GM20431 (cell line): ENCODE measurements around the gene SEPHS2.
"Not testable (repeated sequence)": the region's sequence is repeated elsewhere in the genome, so short reads cannot be mapped to it uniquely, and the experiment has no call there.

Source experiments
- in situ Hi-C: fragments of 300-500 bp; cut with MseI, MboI; formaldehyde crosslinking; loops from one replicate; pipeline ENCODE4 v1.15.0; 2020; ENCODE audit warnings: low sequenced_read_pairs; ENCODE audit not compliant: unreplicated experiment

The SEPHS2 gene

DNA sequence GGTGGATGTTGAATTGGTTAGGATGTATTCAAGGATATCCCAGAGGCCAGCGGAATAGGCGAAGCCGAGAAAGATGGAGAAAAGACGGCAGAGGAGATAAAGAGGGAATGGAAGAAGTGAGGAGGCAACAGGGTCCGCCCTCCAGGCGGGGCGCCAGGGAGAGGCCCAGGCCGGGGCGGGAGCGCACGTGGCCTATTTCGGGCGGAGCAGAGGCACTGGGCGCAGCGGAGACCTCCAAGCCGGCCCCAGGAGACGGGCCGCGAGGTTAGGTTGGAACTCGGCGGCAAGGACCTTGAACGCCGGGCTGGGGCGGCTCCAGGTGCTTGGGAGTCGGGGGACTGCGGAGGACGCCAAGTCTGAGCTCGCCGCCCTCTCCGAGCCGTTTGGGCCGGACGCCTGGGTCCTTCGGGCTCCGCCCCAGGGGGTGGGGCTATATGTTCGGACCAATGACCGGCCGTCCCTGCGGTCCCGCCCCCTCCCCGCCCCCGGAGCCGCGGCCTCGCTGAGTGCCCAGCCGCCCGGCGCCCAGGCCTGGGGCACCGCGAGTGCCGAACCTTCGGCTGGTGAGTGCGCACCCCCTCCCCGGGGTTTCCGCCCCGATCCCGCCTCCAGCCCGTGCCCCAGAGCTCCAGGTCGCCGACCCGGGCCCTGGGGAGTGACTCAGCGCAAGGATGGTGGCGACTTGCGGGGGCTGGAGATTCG, 38.4 kb downstream of the SEPHS2 start, which contains the start of gene ZNF771:
Gene ZNF771 (plus strand): TSS at position 505 of the 702 bp plus-strand sequence. CDS start 448 bp downstream, outside the sequence.
- in situ Hi-C loops: no loop called here

DNA sequence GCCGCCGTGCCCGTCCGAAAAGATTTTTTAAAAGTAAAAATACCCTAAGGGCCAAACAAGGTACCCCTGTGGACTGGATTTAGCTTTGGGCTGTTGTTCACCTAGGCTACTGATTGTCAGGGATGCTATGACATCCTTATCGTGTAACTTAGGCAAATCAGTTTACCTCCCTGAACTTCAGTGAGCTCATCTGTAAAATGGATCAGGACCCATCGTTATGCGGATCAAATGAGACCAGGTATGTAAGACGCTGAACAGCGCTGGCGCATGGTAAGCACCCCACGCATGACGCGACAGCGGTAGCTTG, 38.9 kb downstream of the SEPHS2 start:
- in situ Hi-C loops: no loop called here

DNA sequence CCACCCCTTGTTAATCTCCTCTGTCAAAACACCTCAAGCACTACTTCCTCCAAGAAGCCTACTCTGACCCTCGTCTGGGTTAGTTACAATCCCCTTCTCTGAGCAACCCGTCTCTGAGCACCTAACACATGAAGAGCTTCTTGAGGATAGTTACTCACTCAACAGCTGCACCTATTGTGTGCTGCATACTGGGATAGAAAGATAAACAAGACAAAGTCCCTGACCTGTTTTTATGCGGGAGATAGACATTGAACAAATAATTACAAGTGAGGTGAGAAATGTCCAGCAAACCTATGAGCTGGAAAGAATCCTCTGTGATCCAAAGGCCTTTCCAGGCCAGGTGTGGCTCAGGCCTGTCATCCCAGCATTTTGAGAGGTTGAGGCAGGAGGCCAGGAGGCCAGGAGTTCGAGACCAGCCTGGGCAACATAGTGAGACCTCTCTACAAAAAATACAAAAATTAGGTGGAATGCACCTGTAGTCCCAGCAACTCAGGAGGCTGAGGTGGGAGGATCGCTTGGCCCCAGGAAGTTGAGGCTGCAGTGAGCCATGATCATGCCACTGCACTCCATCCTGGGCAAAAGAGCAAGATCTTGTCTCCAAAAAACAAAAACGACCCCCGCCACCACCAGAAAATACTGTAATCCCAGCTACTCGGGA, 43.8 kb downstream of the SEPHS2 start:
- in situ Hi-C loops: no loop called here

DNA sequence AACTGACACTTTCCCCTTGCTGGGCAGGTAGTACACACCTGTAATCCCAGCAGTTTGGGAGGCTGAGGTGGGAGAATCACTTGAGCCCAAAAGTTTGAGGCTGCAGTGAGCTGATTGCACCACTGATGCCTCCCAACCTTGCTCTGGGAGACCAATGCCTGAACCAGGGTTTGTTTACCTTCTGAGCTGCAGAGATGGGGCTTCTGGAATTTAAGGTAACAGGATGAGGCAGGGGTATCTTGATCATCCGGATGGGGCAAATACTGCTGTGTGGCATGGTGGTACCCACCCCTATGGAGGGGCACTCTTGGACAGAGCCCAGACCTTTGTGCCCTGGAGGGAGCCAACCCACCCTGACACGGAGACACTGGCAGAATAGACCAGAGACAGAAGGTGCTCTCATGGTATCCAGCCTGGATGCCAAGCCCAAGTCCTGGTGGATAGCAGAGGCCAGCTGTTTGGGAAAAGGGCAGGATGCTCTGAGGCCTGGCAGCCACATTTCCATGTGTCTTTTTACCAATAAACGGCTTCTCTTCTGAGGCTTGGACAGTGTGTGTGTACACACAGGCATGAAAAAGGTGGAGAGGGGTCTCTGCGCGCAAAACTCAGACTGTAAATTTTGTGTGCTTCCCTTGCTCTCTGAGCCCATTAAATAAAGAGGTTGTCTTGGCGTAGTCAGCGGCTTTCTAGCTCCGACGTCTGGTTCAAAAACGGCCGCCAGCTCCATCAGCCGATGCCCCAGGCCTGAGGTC, 46.1 kb downstream of the SEPHS2 start:
- in situ Hi-C loops: no loop called here

DNA sequence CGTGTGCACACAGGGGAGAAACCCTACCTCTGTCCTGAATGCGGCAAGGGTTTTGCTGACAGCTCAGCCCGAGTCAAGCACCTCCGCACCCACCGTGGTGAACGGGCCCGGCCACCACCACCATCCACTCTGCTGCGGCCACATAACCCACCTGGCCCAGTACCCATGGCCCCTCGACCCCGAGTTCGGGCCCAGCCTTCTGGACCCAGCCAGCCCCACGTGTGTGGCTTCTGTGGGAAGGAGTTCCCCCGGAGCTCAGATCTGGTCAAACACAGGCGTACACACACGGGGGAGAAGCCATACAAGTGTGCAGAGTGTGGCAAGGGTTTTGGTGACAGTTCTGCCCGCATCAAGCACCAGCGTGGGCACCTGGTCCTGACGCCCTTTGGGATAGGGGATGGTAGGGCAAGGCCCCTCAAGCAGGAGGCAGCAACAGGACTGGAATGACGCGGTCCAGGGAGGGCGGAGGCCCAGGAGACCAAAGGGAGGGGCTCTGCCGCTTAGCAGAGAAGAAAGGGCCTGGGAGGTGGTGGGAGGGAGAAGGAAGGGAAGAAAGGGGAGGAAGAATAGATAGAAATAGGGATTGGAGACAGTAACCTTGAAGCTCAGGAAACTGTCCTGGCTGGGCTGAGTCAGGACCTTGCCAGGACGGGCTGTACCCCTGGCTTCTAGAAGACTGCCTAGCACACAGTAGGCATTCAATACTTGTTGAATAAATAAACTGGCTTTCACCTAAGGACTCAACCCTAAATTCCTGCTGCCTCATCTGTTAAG, 46.8 kb downstream of the SEPHS2 start:
- in situ Hi-C loops: no loop called here

DNA sequence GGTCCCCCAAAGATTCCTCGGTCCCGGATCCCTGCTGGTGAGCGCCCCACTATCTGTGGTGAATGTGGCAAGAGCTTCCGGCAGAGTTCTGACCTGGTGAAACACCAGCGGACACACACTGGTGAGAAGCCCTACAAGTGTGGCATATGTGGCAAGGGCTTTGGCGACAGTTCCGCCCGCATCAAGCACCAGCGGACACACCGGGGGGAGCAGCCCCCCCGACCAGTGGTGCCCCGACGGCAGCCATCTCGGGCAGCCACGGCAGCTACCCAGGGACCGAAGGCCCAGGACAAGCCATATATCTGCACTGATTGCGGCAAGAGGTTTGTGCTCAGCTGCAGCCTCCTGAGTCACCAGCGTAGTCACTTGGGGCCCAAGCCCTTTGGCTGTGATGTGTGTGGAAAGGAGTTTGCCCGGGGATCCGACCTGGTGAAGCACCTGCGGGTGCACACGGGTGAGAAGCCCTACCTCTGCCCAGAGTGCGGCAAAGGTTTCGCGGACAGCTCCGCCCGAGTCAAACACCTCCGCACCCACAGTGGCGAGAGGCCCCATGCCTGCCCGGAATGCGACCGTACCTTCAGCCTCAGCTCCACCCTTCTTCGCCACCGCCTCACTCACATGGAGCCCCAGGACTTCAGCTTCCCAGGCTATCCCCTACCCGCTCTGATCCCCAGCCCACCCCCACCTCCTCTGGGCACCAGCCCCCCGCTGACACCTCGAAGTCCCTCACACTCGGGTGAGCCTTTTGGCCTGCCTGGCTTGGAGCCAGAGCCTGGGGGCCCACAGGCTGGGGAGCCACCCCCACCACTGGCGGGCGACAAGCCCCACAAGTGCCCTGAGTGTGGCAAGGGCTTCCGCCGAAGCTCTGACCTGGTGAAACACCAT, 47.7 kb downstream of the SEPHS2 start:
- in situ Hi-C loops: no loop called here

DNA sequence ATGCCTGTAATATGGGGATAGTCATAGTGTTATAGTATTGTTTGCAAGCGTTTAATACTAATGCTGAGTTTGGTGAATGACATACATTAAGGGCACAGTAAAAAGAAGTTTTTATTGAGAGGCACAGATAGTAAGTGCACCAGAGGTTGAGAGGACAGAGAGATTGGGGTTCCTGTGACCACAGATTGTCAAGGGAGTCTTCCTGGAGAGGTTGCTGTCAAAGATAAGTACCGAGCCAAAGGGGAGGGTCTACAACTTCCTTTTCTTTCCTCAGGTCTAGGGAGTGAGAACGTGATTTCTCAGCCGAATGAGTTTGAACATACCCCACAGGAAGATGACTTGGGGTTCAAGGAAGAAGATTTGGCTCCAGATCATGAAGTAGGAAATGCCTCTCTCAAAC, 48.6 kb downstream of the SEPHS2 start:
- in situ Hi-C loops: no loop called here

DNA sequence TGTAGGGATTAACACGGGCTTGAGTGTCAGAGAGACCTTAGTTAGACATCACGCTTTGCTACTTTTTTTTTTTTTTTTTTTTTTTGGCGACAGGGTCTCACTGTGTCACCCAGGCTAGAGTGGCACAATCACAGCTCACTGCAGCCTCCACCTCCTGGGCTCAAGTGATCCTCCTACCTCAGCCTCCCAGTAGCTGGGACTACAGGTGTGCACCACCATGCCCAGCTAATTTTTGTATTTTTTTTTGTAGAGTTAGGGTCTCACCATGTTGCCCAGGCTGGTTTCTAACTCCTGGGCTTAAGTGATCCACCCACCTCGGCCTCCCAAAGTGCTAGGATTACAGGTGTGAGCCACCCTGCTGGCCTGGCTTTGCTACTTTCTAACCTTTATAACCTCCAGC, 49.0 kb downstream of the SEPHS2 start:
- in situ Hi-C loops: not testable (repeated sequence)

DNA sequence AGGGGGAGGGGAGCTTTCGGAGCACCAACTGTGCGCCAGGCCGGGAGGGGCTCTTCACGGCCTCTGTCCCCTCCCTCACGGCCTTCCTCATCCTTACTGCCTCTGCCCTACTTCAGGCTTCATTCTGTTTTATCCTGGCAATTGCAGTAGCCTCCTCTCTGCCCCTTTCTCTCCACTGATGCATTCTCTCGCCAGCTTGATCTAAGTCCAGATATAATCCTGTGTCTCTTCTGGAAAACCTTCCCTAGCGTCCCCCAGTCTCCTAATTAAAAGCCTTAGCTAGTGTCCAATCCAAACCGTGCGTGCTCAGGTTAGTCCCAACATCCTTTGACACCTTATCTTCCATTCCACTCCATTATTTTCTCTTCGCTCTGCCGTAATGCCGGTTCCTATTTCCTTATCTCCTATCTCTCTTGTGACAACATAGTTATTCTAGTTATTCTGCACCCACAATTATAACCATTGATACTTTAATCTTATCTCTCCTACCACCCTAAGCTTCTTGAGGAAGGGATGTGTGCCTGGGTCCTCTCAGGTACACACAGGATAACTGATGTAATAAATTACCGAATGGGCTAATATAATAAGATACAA, 49.6 kb downstream of the SEPHS2 start:
- in situ Hi-C loops: no loop called here

DNA sequence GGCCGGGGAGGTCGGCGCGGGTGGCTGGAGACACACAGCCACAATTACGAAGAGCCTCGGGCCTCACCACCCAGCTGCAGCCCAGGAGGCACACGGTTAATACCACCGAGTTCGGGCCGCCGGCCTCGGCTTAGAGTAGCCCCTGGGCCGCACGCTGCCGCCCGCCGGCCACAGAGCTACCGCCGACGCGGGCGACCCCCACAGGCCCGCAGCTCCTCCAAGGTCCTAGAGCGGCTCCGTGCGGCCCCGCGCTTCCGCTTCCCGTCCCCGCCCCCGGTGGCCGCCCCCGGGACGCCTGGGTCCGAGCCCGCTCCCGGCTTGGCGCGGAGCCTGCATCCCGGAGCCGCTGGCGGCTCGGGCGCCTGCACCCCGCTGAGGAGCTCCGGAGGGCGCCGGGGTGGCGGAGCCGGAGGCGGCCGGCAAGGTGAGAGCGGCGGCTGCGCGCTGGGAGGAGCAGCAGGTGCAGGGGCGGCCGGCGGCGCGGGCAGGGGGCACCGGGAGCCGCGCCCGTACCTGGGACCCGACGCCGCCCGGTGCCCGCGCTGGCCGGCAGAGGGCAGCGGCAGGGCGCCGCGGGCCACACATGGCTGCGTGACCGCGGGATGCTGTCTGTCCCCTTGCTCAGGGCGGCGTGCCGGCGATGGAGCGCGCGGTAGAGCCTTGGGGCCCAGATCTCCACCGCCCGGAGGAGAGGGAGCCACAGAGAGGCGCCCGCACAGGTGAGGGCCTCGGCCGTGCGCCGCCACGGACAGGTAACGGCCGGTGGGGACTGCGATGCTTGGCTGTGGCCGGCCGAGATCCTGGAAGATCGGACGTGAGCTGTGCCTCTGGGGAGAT, 50.3 kb downstream of the SEPHS2 start, which contains the start of gene ZNF48:
Gene ZNF48 (plus strand): TSS at position 266 of the 837 bp plus-strand sequence. CDS start 375 bp downstream, at position 641.
- in situ Hi-C loops: no loop called here

DNA sequence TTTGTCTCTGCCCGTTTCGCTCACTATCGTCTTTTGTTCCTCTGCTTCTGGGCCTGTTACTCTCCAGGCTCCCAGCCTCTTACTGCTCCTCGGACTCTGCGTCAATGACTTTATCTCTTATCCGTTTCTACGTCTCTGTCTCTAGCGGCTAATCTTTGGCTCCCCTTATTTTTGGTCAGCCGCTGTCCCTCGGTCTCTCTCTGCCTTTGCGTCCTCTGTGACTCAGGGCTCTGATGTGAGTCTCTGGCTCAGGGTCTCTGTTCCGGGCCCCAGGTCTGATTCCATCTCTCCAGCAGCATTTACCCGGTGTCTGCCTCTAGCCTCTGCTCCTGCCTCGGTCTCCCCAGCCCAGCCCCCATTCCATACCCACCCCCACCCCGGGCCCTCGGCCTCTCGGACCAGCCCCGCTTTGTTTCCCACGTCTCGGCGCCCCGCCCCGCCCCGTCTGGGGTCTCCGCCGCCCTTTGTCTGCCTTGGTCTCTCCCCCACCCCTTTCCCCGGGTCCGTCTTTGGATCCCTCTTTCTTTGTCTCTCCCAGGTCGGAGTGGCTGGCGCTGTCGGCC, 51.0 kb downstream of the SEPHS2 start:
- in situ Hi-C loops: no loop called here
